NCI-H2081 (cell line): ENCODE results near the gene GARRE1.
A peak's percentile ranks its signal among the peaks of the same experiment; 100 is the strongest.
"Not testable (repeated sequence)": the region's sequence is repeated elsewhere in the genome, so short reads cannot be mapped to it uniquely, and the experiment has no call there.

Source experiments
- DNase-seq, 2 experiments: peaks; one replicate each; lab custom pipeline; 2025; lab: John Stamatoyannopoulos, UW

GARRE1 gene

GRCh38 chr19:34232566-34233481 is 21.5 kb upstream of the GARRE1 start:
- DNase-seq = no peak

- DNase-seq = no peak
These were observed 18.9 kb upstream of the GARRE1 start for GRCh38 chr19:34235425-34235940.

GRCh38 chr19:34236035-34236987 is 18.0 kb upstream of the GARRE1 start:
- no peak for DNase-seq

GRCh38 chr19:34237283-34237682 is 17.1 kb upstream of the GARRE1 start:
- DNase-seq = no peak

- DNase-seq = no peak
These were observed 16.4 kb upstream of the GARRE1 start for GRCh38 chr19:34237939-34238338.

- peak; percentile 31 to 33 for DNase-seq
These were observed 12.6 kb upstream of the GARRE1 start for GRCh38 chr19:34241513-34242337.

GRCh38 chr19:34243138-34243875 is 11.0 kb upstream of the GARRE1 start:
- DNase-seq = not testable (repeated sequence)

- no peak for DNase-seq
These were observed 10.3 kb upstream of the GARRE1 start for GRCh38 chr19:34243876-34244578.

- no peak for DNase-seq
These were observed 9.6 kb upstream of the GARRE1 start for GRCh38 chr19:34244611-34245299.

GRCh38 chr19:34246340-34246739 is 8.0 kb upstream of the GARRE1 start:
- no peak for DNase-seq

GRCh38 chr19:34248941-34249340 is 5.4 kb upstream of the GARRE1 start:
- DNase-seq = no peak

GRCh38 chr19:34253167-34253566 is 1.2 kb upstream of the GARRE1 start:
- not testable (repeated sequence) for DNase-seq

- DNase-seq = not testable (repeated sequence)
These were observed 691 bp upstream of the GARRE1 start for GRCh38 chr19:34253681-34254045.

- DNase-seq = peak in 1 of 2 experiments; percentile 53
These were observed 511 bp downstream of the GARRE1 start for GRCh38 chr19:34254698-34255432.

- no peak for DNase-seq
These were observed 1.2 kb downstream of the GARRE1 start for GRCh38 chr19:34255546-34255945.

- DNase-seq = no peak
These were observed 2.6 kb downstream of the GARRE1 start for GRCh38 chr19:34256835-34257558.

GRCh38 chr19:34257559-34257924 is 3.2 kb downstream of the GARRE1 start:
- DNase-seq = no peak
